ENCODE data around the gene LMF2.
A peak's percentile ranks its signal among the peaks of the same experiment; 100 is the strongest.
"Not testable (repeated sequence)": the region's sequence is repeated elsewhere in the genome, so short reads cannot be mapped to it uniquely, and the experiment has no call there.

LMF2 gene

GRCh38 chr22:50526108-50526833 is 18.8 kb upstream of the LMF2 start:
- intact Hi-C loops (cut with DNase I), result loop anchor here (5.0 kb wide), 1 partner anchor 56 kb away; the partner anchor contains the start of gene CHKB
- peak in 37 of 42 donors; percentile 54 to 83 (median 70) for DNase-seq

- DNase-seq, result peak in 4 of 42 donors; percentile 57 to 78 (median 71)
- intact Hi-C loops (cut with DNase I), result loop anchor here (2.0 to 5.0 kb wide), 2 partner anchors 17 to 57 kb away; partner anchors contain the start of genes CHKB and NCAPH2
Observed at GRCh38 chr22:50525858-50526107, 18.3 kb upstream of the LMF2 start.

- peak; percentile 84 to 98 (median 95) for DNase-seq
- intact Hi-C loops (cut with DNase I), result loop anchor here (2.0 to 5.0 kb wide), 2 partner anchors 16 to 57 kb away; partner anchors contain the start of genes CHKB and NCAPH2
Observed at GRCh38 chr22:50525104-50525857, 17.8 kb upstream of the LMF2 start, which contains the start of gene SCO2. Gene SCO2 (minus strand): TSS chr22:50525598. CDS start chr22:50524411, 1,187 bp downstream.

DNA sequence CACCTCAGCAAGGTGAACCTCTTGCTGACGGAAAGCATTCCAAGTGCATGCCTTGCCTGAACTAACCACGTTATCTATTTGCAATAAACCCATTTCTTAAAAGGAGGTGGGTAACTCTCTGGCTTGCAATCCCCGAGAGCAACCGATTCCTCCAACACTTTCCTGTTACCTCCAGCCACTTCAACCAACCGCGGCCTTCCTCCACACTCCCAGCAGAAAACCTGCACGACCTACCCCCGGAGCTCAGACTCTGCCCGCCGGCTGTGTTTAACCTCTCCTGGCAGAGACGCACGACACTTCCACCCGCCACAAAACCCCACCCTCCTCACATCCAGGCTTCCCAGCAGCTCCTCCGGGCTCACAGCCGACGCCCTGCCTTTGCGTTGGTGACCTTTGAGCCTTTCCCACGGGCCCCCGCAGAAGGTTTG is 17.2 kb upstream of the LMF2 start:
- intact Hi-C loops (cut with DNase I), result loop anchor here (2.0 to 5.0 kb wide), 2 partner anchors 16 to 58 kb away; partner anchors contain the start of genes CHKB and NCAPH2
- peak in 10 of 42 donors; percentile 37 to 66 (median 50) for DNase-seq

- intact Hi-C loops (cut with DNase I), result loop anchor here (2.0 kb wide), 1 partner anchor 15 kb away; the partner anchor contains the start of gene NCAPH2
- DNase-seq, result no peak
Observed at GRCh38 chr22:50523806-50524675, 16.5 kb upstream of the LMF2 start.

- intact Hi-C loops (cut with DNase I), result no loop called here
- no peak for DNase-seq
Observed at GRCh38 chr22:50523458-50523805, 15.9 kb upstream of the LMF2 start.

DNA sequence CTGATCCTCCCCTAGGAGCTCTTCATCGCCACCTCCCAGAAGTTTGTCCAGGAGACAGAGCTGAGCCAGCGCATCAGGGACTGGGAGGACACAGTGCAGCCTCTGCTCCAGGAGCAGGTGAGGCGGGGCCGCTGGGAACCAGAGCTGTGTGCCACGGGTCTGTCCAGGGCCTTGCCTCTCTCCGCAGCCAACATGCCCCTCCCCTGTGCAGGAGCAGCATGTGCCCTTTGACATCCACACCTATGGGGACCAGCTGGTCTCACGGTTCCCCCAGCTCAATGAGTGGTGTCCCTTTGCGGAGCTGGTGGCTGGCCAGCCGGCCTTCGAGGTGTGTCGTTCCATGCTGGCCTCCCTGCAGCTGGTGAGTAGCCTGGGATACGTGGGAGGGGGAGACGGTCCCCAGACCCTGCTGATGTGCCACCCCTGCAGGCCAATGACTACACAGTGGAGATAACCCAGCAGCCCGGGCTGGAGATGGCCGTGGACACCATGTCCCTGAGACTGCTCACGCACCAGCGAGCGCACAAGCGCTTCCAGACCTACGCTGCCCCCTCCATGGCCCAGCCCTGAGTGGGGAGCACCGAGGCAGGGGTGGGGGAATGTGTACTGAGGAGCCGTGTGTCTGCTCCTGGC is 15.4 kb upstream of the LMF2 start:
- intact Hi-C loops (cut with DNase I), result no loop called here
- no peak for DNase-seq

DNA sequence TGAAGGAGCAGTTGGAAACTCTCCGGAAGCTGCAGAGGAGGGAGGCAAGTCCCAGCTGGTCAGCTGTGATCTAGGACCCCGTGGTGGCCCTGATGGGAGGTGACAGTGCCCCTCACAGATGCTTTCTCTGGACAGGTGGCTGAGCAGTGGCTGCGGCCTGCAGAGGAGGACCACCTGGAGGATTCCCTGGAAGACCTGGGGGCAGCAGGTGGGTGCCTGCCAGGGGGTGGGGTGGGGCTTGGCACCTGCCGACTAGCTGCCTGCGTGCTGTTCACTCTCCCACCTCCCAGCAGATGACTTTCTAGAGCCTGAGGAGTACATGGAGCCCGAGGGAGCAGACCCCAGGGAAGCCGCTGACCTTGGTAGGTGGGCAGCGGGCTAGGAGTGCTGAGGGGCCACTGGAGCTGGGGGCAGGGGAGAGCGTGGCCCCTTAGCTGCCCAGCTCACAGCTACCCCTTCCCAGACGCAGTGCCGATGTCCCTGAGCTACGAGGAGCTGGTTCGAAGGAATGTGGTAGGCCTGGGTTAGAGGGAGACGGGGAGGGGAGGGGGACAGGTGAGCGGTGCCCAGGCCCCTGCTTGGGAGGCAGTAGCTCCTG is 14.8 kb upstream of the LMF2 start:
- intact Hi-C loops (cut with DNase I), result no loop called here
- no peak for DNase-seq

DNA sequence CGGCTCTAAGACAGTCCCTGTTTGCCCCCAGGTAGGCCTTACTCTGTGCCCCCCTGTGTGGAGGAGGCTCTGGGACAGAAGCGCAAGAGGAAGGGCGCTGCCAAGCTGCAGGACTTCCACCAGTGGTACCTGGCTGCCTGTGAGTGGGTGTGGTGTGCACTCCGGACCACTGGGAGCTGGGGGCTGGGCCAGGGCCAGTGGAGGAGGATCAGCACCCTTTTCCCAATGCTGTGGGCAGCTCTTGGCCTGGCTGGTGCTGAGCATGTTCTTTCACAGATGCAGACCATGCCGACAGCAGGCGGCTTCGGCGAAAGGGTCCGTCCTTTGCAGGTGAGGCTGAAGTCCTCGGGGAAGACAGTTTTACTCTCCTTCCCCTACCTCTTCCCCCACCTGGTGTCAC is 14.2 kb upstream of the LMF2 start:
- intact Hi-C loops (cut with DNase I), result no loop called here
- DNase-seq, result no peak

- no peak for DNase-seq
- intact Hi-C loops (cut with DNase I), result no loop called here
Observed at GRCh38 chr22:50520826-50521453, 13.4 kb upstream of the LMF2 start.

DNA sequence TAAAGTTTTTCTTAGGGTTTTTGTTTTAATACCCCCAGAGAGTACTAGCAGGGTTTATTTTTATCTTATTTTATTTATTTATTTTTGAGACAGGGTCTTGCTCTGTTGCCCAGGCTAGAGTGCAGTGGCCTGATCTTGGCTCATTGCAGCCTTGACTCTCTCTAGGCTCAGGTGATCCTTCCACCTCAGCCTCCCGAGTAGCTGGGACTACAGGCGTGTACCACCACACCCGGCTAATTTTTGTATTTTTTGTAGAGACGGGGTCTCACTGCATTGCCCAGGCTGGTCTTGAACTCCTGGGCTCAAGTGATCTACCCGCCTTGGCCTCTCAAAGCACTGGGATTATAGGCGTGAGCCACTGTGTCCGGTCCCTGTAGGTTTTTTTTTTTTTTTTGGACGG is 12.7 kb upstream of the LMF2 start:
- intact Hi-C loops (cut with DNase I); DNase-seq: not testable (repeated sequence)

GRCh38 chr22:50519151-50519550 is 11.6 kb upstream of the LMF2 start:
- DNase-seq, result no peak
- intact Hi-C loops (cut with DNase I), result no loop called here

DNA sequence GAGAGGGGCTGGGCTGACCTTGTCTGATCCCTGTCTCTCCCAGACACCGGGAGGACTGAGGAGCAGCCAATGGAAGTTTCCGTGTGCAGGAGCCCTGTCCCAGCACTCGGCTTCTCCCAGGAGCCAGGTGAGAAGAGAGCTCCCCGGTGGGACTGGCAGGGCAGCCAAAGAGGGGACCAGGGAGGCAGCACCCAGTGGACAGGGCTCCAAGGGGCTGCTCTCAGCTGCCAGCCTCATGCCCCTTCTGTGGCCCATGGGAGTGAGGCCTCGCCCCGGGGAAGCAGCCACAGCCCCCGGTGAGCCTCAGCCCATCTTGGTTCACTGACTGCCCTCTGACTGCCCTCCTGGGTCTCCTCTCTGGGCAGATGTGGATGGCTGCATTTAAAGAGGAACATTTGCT is 11.1 kb upstream of the LMF2 start:
- DNase-seq, result no peak
- intact Hi-C loops (cut with DNase I), result no loop called here

DNA sequence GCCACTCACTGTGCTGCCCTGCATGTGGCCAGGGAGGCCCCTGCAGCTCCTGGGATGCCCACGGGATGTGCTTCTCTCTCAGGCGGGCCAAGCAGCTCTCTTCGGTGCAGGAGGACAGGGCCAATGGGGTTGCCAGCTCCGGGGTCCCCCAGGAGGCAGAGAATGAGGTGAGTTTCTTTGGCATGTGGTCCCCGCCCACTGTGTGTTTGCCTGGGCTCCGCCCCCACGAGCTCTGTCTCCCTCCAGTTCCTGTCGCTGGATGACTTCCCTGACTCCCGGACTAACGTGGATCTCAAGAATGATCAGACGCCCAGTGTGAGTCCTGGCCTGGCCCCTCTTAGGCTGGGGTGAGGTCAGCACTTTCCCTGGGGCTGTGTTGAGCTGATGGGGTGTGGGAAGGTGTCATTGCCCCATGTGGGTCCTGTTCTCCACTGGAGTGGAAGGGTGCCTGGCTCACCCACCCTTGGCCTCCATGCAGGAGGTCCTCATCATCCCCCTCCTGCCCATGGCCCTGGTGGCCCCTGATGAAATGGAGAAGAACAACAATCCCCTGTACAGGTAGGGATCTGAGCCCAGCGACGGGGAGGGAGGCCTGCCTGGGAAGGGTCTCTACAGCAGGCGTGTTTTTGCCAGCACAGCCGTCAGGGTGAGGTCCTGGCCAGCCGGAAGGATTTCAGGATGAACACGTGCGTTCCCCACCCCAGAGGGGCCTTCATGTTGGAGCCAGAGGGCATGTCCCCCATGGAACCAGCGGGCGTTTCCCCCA is 10.2 kb upstream of the LMF2 start:
- intact Hi-C loops (cut with DNase I), result no loop called here
- no peak for DNase-seq

DNA sequence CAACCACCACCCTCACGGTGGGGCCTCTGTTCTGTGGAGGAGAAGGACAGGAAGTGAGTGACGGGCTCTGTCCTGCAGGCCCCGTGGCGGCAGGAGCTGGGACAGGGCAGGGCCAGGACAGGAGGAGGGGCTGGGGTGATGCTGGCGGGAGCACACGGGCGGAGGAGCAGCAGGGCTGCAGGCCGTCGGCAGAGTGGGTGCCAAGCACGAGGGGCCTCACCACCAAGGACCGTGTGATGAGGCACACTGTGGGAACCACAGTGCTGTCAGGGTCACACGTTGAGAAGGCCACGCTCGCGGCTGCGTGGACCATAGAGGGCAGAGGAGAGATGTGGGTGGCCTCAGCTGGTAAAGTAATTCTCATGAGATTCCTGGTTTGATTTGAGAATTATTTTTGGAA is 9.4 kb upstream of the LMF2 start:
- intact Hi-C loops (cut with DNase I), result no loop called here

GRCh38 chr22:50516068-50516467 is 8.6 kb upstream of the LMF2 start:
- DNase-seq, result no peak
- intact Hi-C loops (cut with DNase I), result no loop called here

More for the DNA sequence above, 9.4 kb upstream of the LMF2 start:
- DNase-seq, result no peak

- intact Hi-C loops (cut with DNase I), result no loop called here
- no peak for DNase-seq
Observed at GRCh38 chr22:50513175-50513574, 5.7 kb upstream of the LMF2 start.
